K562 treated with DMSO at 1 percent for 4 hours (cell line): Measurements from ENCODE around the gene AK5. TPM values are rescaled to one million over a fixed set of nuclear protein-coding genes. Genes with fewer than 3 reads are reported as not detected.

Source experiments
- total RNA-seq: library from RNA; unstranded; fragments of 300-600 nt; gene quantifications from 2 replicates; pipeline ENCODE4 v1.2.3, GENCODE V29; 2022; ENCODE audit not compliant: insufficient read depth

Gene AK5, protein sequence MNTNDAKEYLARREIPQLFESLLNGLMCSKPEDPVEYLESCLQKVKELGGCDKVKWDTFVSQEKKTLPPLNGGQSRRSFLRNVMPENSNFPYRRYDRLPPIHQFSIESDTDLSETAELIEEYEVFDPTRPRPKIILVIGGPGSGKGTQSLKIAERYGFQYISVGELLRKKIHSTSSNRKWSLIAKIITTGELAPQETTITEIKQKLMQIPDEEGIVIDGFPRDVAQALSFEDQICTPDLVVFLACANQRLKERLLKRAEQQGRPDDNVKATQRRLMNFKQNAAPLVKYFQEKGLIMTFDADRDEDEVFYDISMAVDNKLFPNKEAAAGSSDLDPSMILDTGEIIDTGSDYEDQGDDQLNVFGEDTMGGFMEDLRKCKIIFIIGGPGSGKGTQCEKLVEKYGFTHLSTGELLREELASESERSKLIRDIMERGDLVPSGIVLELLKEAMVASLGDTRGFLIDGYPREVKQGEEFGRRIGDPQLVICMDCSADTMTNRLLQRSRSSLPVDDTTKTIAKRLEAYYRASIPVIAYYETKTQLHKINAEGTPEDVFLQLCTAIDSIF
- not detected in 2 replicates for total RNA-seq

DNA sequence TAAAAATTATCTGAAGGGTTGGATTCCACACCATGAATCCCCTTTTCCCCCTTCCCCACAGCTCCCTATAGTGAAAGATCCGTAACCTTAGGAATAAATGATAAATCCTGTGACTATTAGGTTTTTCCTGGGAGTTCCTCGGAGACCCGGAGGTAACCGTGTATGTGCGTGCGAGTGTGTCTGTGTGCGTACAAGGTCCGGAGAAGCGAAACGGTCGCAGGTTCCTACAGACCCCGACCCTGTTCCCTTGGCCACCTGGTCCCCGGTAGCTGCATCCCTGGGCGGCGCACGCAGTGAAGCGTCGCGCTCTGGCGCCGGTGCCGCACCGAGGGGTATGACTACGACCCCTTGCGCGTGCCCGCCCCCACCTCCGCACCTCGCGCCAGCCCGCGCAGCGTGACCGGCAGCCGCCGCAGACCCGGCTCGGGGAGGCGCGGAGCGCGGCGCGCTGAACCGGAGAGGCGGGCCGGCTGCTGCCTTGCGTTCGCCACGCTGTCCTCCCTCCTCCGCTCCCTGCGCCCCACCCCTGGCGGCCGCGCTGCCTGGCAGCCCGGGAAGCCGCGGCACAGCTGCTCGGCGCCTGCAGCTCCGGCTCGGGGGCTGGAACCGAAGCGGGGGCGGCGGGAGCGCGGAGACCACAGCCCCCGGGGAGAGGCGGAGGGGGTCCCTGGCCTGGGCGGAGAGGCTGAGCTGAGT, at the start of gene AK5:
TSS of gene AK5 (plus strand) at position 529 of the 696 bp plus-strand sequence. CDS start 295 bp downstream, outside the sequence.

Other genes with a start within 250 kb of the AK5 start
- 11.7 and 12.9 TPM in 2 replicates for gene PIGK, start 62.6 kb upstream of the AK5 start, total RNA-seq